H1 (cell line): Measurements from ENCODE around the gene GEMIN7. TPM values are rescaled to one million over a fixed set of nuclear protein-coding genes. Genes with fewer than 3 reads are reported as not detected.

ENCODE experiments used
- CTCF ChIA-PET: fragments of 300-600 bp; sonication (Branson Sonifier 250); formaldehyde crosslinking; loops from one replicate; lab custom pipeline; 2021; ENCODE audit not compliant: partially characterized antibody; lab: Charles Lee
- POLR2A ChIA-PET: fragments of 300-600 bp; sonication (Branson Sonifier 250); formaldehyde crosslinking; loops from one replicate; lab custom pipeline; 2021; ENCODE audit warnings: inconsistent platforms; ENCODE audit not compliant: partially characterized antibody; lab: Charles Lee
- DNase-seq, 2 experiments: peaks; one replicate each; pipeline versions ENCODE4 v3.0.0 to v3.0.0-alpha.2; 2010 to 2022; ENCODE audit warnings: low spot score in 2 of 2, low read depth in 1 of 2, mixed read lengths in 1 of 2
- FAIRE-seq: peaks from 2 replicates; lab custom pipeline; 2011; peaks lifted over from hg19 to GRCh38; lab: Jason Lieb, UNC
- H2AFZ ChIP-seq: 2 replicates; pipeline ENCODE4 v1.8.1; 2012; ENCODE audit warnings: low read length, inconsistent platforms
- H2AK5ac ChIP-seq: 2 replicates; pipeline ENCODE4 v1.6.1; 2013; ENCODE audit warnings: low read depth, low read length
- H2BK120ac ChIP-seq: replicated peaks from 2 replicates; pipeline ENCODE3; 2013; ENCODE audit warnings: low read depth, low read length, inconsistent platforms
- H2BK12ac ChIP-seq: 2 replicates; pipeline ENCODE4 v1.6.1; 2013; ENCODE audit warnings: low read depth, low read length
- H2BK15ac ChIP-seq: 2 replicates; pipeline ENCODE4 v1.6.1; 2013; ENCODE audit warnings: low read length
- H2BK20ac ChIP-seq: 2 replicates; pipeline ENCODE4 v1.6.1; 2013; ENCODE audit warnings: low read length
- H2BK5ac ChIP-seq: 2 replicates; pipeline ENCODE4 v1.6.1; 2013; ENCODE audit warnings: low read depth, low read length
- H3K14ac ChIP-seq: 2 replicates; pipeline ENCODE4 v1.6.1; 2013; ENCODE audit warnings: inconsistent platforms; ENCODE audit not compliant: insufficient read length
- H3K18ac ChIP-seq: 2 replicates; pipeline ENCODE4 v1.6.1; 2013; ENCODE audit warnings: low read length; ENCODE audit errors: extremely low read depth
- H3K23ac ChIP-seq: 2 replicates; pipeline ENCODE4 v1.6.1; 2013; ENCODE audit warnings: inconsistent platforms; ENCODE audit not compliant: insufficient read length
- H3K23me2 ChIP-seq: 2 replicates; pipeline ENCODE4 v1.6.1; 2013; ENCODE audit warnings: low read depth, low read length
- H3K27ac ChIP-seq: 2 replicates; pipeline ENCODE4 v1.6.1; 2011; ENCODE audit warnings: low read depth, low read length, inconsistent platforms
- H3K27me3 ChIP-seq, 4 experiments: replicated peaks in 1 of 4; 1 replicate in 1 of 4; 2 replicates in 3 of 4; pipeline versions ENCODE4 v1.6.1 to v1.8.1; 2011 to 2013; ENCODE audit warnings: low read length in 3 of 4, mild to moderate bottlenecking in 3 of 4, inconsistent platforms in 2 of 4, mixed read lengths in 2 of 4, moderate library complexity in 1 of 4; ENCODE audit not compliant: control insufficient read depth in 3 of 4, insufficient read depth in 3 of 4; ENCODE audit errors: extremely low read depth in 1 of 4
- H3K36me3 ChIP-seq, 4 experiments: 2 replicates each; pipeline versions ENCODE4 v1.6.1 to v1.8.1; 2011 to 2013; ENCODE audit warnings: mild to moderate bottlenecking in 4 of 4, low read length in 3 of 4, moderate library complexity in 2 of 4, control low read depth in 1 of 4, inconsistent platforms in 1 of 4; ENCODE audit not compliant: insufficient read depth in 4 of 4, control insufficient read depth in 2 of 4
- H3K4ac ChIP-seq: replicated peaks from 2 replicates; pipeline ENCODE3; 2013; ENCODE audit warnings: low read length, low read depth, mixed read lengths, inconsistent platforms; ENCODE audit not compliant: insufficient read length
- H3K4me1 ChIP-seq, 4 experiments: replicated peaks in 1 of 4; 1 replicate in 1 of 4; 2 replicates in 3 of 4; pipeline versions ENCODE4 v1.6.1 to v1.8.1; 2011 to 2013; ENCODE audit warnings: low read length in 3 of 4, inconsistent platforms in 2 of 4, mixed read lengths in 1 of 4; ENCODE audit not compliant: insufficient read depth in 4 of 4, control insufficient read depth in 3 of 4
- H3K4me2 ChIP-seq, 2 experiments: 2 replicates each; pipeline versions ENCODE4 v1.6.1 to v1.8.1; 2011 to 2013; ENCODE audit warnings: low read depth in 2 of 2, low read length in 2 of 2, control low read depth in 1 of 2, inconsistent platforms in 1 of 2, mild to moderate bottlenecking in 1 of 2; ENCODE audit not compliant: insufficient read depth in 1 of 2
- H3K4me3 ChIP-seq, 4 experiments: fragments of 200-600, 300-600 bp in 1 of 4; sonication (generic), shearing (Covaris generic), sonication (Bioruptor Twin) in 1 of 4; 2 replicates each; pipeline versions ENCODE4 v1.5.1 to v1.8.1; 2011 to 2016; ENCODE audit warnings: low read length in 4 of 4, low read depth in 3 of 4, control low read depth in 2 of 4, inconsistent platforms in 2 of 4, mild to moderate bottlenecking in 2 of 4, mixed read lengths in 1 of 4, moderate library complexity in 1 of 4; ENCODE audit not compliant: insufficient read depth in 2 of 4; ENCODE audit errors: extremely low read depth in 1 of 4
- H3K56ac ChIP-seq: replicated peaks from 2 replicates; pipeline ENCODE3; 2013; ENCODE audit warnings: low read depth, mild to moderate bottlenecking, mixed read lengths, low read length, inconsistent platforms; ENCODE audit not compliant: insufficient read length
- H3K79me1 ChIP-seq: 2 replicates; pipeline ENCODE4 v1.6.1; 2013; ENCODE audit warnings: low read depth, low read length, control low read depth
- H3K79me2 ChIP-seq, 2 experiments: 2 replicates each; pipeline versions ENCODE4 v1.6.1 to v1.8.1; 2012 to 2013; ENCODE audit warnings: low read length in 2 of 2, mild to moderate bottlenecking in 2 of 2, inconsistent platforms in 1 of 2; ENCODE audit not compliant: insufficient read depth in 2 of 2, control insufficient read depth in 1 of 2
- H3K9ac ChIP-seq, 4 experiments: replicated peaks in 1 of 4; 1 replicate in 1 of 4; 2 replicates in 3 of 4; pipeline versions ENCODE4 v1.6.1 to v1.8.1; 2011 to 2013; ENCODE audit warnings: low read depth in 3 of 4, low read length in 3 of 4, control low read depth in 2 of 4, mild to moderate bottlenecking in 2 of 4, moderate library complexity in 2 of 4, inconsistent platforms in 1 of 4; ENCODE audit errors: extremely low read depth in 1 of 4
- H3K9me3 ChIP-seq, 2 experiments: 2 replicates each; pipeline versions ENCODE4 v1.6.1 to v1.8.1; 2012 to 2013; ENCODE audit warnings: mild to moderate bottlenecking in 2 of 2, moderate library complexity in 2 of 2, control low read depth in 1 of 2, inconsistent platforms in 1 of 2, low read depth in 1 of 2, low read length in 1 of 2, mixed read lengths in 1 of 2; ENCODE audit not compliant: insufficient read depth in 2 of 2
- H4K20me1 ChIP-seq, 2 experiments: replicated peaks in 1 of 2; 2 replicates each; pipeline versions ENCODE3 to v1.8.1; 2011 to 2013; ENCODE audit warnings: inconsistent platforms in 2 of 2, low read length in 2 of 2, mild to moderate bottlenecking in 1 of 2; ENCODE audit not compliant: insufficient read depth in 2 of 2, control insufficient read depth in 1 of 2
- H4K5ac ChIP-seq: 2 replicates; pipeline ENCODE4 v1.6.1; 2013; ENCODE audit warnings: low read length, low read depth, mixed read lengths, inconsistent platforms; ENCODE audit not compliant: insufficient read length
- H4K8ac ChIP-seq: 2 replicates; pipeline ENCODE4 v1.8.0; 2013; ENCODE audit warnings: mild to moderate bottlenecking, moderate library complexity, low read length, inconsistent platforms; ENCODE audit not compliant: insufficient read depth; ENCODE audit errors: extremely low read depth
- H4K91ac ChIP-seq: replicated peaks from 2 replicates; pipeline ENCODE3; 2013; ENCODE audit warnings: low read length, mixed read lengths, inconsistent platforms; ENCODE audit not compliant: insufficient read length
- EZH2 ChIP-seq: fragments of 200-600 bp; sonication (generic); IDR thresholded peaks from 2 replicates; pipeline ENCODE4 v1.7.1; 2012; ENCODE audit warnings: low read depth, mild to moderate bottlenecking, moderate library complexity, low read length, inconsistent platforms; ENCODE audit not compliant: severe bottlenecking
- FOSL1 ChIP-seq: IDR thresholded peaks from 2 replicates; pipeline ENCODE4 v1.6.1; 2011; ENCODE audit warnings: mild to moderate bottlenecking, low read depth, low read length, moderate library complexity; ENCODE audit not compliant: insufficient read depth
- GABPA ChIP-seq: IDR thresholded peaks from 2 replicates; pipeline ENCODE4 v1.6.1; 2011; ENCODE audit warnings: mild to moderate bottlenecking, low read length, moderate library complexity, borderline replicate concordance; ENCODE audit not compliant: insufficient read depth
- HDAC6 ChIP-seq: IDR thresholded peaks from one replicate; pipeline ENCODE4 v1.7.1; 2012; ENCODE audit warnings: low read depth, mild to moderate bottlenecking, inconsistent platforms, low read length, moderate library complexity
- JUN ChIP-seq: IDR thresholded peaks from 2 replicates; pipeline ENCODE4 v1.6.1; 2011; ENCODE audit warnings: low read depth, mild to moderate bottlenecking, improper control_type of control experiment, low read length
- MAFK ChIP-seq: IDR thresholded peaks from 2 replicates; pipeline ENCODE4 v1.6.1; 2012; ENCODE audit warnings: low read depth, mild to moderate bottlenecking, improper control_type of control experiment, low read length
- POLR2A ChIP-seq, 2 experiments: IDR thresholded peaks; 1 replicate in 1 of 2; 2 replicates in 1 of 2; pipeline ENCODE4 v1.6.1; 2011; ENCODE audit warnings: low read depth in 2 of 2, low read length in 2 of 2, mild to moderate bottlenecking in 2 of 2; ENCODE audit errors: control extremely low read depth in 1 of 2
- RAD21 ChIP-seq, 2 experiments: IDR thresholded peaks in 1 of 2; conservative IDR thresholded peaks in 1 of 2; 2 replicates each; pipeline ENCODE4 v1.6.1; 2011; ENCODE audit warnings: low read depth in 2 of 2, low read length in 2 of 2, improper control_type of control experiment in 1 of 2, inconsistent platforms in 1 of 2, mild to moderate bottlenecking in 1 of 2, moderate library complexity in 1 of 2
- RNF2 ChIP-seq: fragments of 200-900, 300-1000 bp; sonication (generic); IDR thresholded peaks from 2 replicates; pipeline ENCODE4 v1.7.1; 2016; ENCODE audit warnings: borderline replicate concordance, low read depth, mild to moderate bottlenecking, antibody characterized with exemption, low read length; ENCODE audit not compliant: poor library complexity, severe bottlenecking; ENCODE audit errors: missing control alignments
- SIN3A ChIP-seq, 2 experiments: IDR thresholded peaks in 1 of 2; conservative IDR thresholded peaks in 1 of 2; 2 replicates each; pipeline ENCODE4 v1.6.1; 2011 to 2012; ENCODE audit warnings: low read length in 2 of 2, improper control_type of control experiment in 1 of 2, low read depth in 1 of 2, mild to moderate bottlenecking in 1 of 2
- SIX5 ChIP-seq: IDR thresholded peaks from 2 replicates; pipeline ENCODE4 v1.6.1; 2011; ENCODE audit warnings: mild to moderate bottlenecking, low read depth, low read length
- SP4 ChIP-seq: IDR thresholded peaks from 2 replicates; pipeline ENCODE4 v1.6.1; 2012; ENCODE audit warnings: low read length, inconsistent platforms
- TCF12 ChIP-seq: IDR thresholded peaks from 2 replicates; pipeline ENCODE4 v1.6.1; 2011; ENCODE audit warnings: low read depth, mild to moderate bottlenecking, low read length
- WGBS, 2 experiments: shearing (Covaris generic) in 1 of 2; methylation state at CpG; one replicate each; pipeline versions ENCODE4 v1.1.6 to v1.1.7; 2013 to 2015; ENCODE audit warnings: low lambda C conversion rate in 2 of 2, mixed read lengths in 2 of 2, inconsistent platforms in 1 of 2, low coverage in 1 of 2, missing lambda C conversion rate in 1 of 2; ENCODE audit not compliant: insufficient replicate concordance in 2 of 2, insufficient coverage in 1 of 2, insufficient read length in 1 of 2; ENCODE audit errors: extremely low coverage in 1 of 2, missing lambda C conversion rate in 1 of 2; 5-methylcytosine and 5-hydroxymethylcytosine counted together
- polyA plus RNA-seq, 7 experiments: library from polyadenylated mRNA; depleted of rRNA in 3 of 7; stranded (reverse) in 5 of 7; unstranded in 2 of 7; fragments of >200 nt in 5 of 7; fragments of 200-250 nt in 2 of 7; gene quantifications; 1 replicate in 5 of 7; 2 replicates in 1 of 7; 4 replicates in 1 of 7; pipeline versions ENCODE4 v1.2.1 to v1.2.3, GENCODE V29; 2011 to 2013; ENCODE audit warnings: missing spikeins in 2 of 7, mixed read lengths in 2 of 7
- total RNA-seq: library from RNA; stranded (reverse); fragmentation: NEBNext Ultra II Directional; extraction: Animal tissue kit (Norgen Biotek cat#: 25700); gene quantifications from 2 replicates; pipeline ENCODE4 v1.2.1, GENCODE V29; 2021

The GEMIN7 gene
- total and polyA plus RNA-seq, 2 of the 8 experiments (the other 6 are each of a cell fraction or from before 2014, with no cell fraction given) = 48.0 to 91.6 TPM

DNA sequence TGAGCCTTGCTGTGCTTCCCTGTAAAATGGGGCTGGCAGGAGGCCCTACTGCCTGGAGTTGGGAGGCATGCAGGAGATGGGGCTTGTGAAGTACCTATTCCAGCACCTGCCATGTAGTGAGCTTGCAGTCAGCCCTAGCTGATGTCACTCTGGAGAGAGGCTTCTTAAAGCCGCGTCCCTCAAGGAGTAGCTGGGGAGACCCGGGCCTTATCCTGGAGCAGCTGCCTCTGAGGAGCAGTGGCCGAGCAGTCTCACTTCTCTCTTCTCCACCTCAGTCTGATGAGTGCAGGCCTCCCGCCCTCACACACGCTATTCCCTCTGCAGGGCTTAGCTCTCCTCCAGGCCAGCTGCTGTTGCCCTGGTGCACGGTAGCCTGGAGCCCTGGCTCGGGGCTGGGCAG is 22.2 kb upstream of the GEMIN7 start:
- no peak overlapping the region for H3K23ac ChIP-seq
- no peak overlapping the region for H3K18ac ChIP-seq
- H3K79me1 ChIP-seq = peaks cover 7% of the 10 kb centered on the region
- peaks cover 0 to 4% (median 1%) of the 10 kb centered on the region in 4 experiments; a peak in 4 of 7 replicates for H3K4me1 ChIP-seq
- no peak overlapping the region for H3K4me2 ChIP-seq
- no peak overlapping the region for H2BK12ac ChIP-seq
- H3K27ac ChIP-seq = no peak overlapping the region
- H3K9ac ChIP-seq = no peak overlapping the region
- H4K5ac ChIP-seq = no peak overlapping the region
- no peak overlapping the region for H2BK120ac ChIP-seq
- peaks cover 2% of the 10 kb centered on the region; the same call in 1 of the 2 replicates for H3K23me2 ChIP-seq
- H3K27me3 ChIP-seq = no peaks in the 10 kb centered on the region
- H3K4ac ChIP-seq = no peak overlapping the region
- H2BK5ac ChIP-seq = no peak overlapping the region
- CTCF ChIA-PET = interaction anchor here (0.7 to 4.3 kb wide), 12 partner anchors 9 to 130 kb away, joined by 3 to 85 read pairs (median 4); partner anchors contain the start of genes CLASRP, PPP1R37 and RELB
- no peak overlapping the region for H2BK20ac ChIP-seq
- FAIRE-seq (no peak), DNase-seq (no peak)
- peaks cover 10 to 19% of the 10 kb centered on the region in 2 experiments for H4K20me1 ChIP-seq
- no peak overlapping the region for H3K56ac ChIP-seq
- no peaks in the 10 kb centered on the region for H3K9me3 ChIP-seq
- POLR2A ChIA-PET = interaction anchor here (1.0 to 1.5 kb wide), 3 partner anchors 9 to 208 kb away, joined by 3 to 6 read pairs (median 4); no protein-coding TSS in a partner anchor
- H3K14ac ChIP-seq = no peak overlapping the region
- H4K8ac ChIP-seq = peak overlapping the region; percentile 39; the same call in 1 of the 2 replicates
- H3K79me2 ChIP-seq = peaks cover 0 to 6% of the 10 kb centered on the region in 2 experiments; a peak in 2 of 4 replicates
- H2AK5ac ChIP-seq = no peak overlapping the region
- peaks cover 12 to 69% (median 45%) of the 10 kb centered on the region in 4 experiments; a peak in 7 of 8 replicates for H3K36me3 ChIP-seq
- H3K4me3 ChIP-seq = no peak overlapping the region
- no peak overlapping the region for H2AFZ ChIP-seq
- no peak overlapping the region for H2BK15ac ChIP-seq
- no peak overlapping the region for H4K91ac ChIP-seq
- WGBS, 2 experiments = 95% methylated on average over 8 of the region's 8 CpGs; no CpG with 5 or more reads in 1 of the 2 experiments
- TF ChIP-seq RAD21 (IDR thresholded peaks at IDR 0.05 in 1 of 2, conservative IDR thresholded peaks at IDR 0.05 in 1 of 2; ENCODE audit: low read depth in 2 of 2, low read length in 2 of 2) = no peak
- no peak for TF ChIP-seq POLR2A (IDR thresholded peaks at IDR 0.05; ENCODE audit: control extremely low read depth in 1 of 2, low read depth in 2 of 2, low read length in 2 of 2)
- TF ChIP-seq JUN = no peak
- no peak for TF ChIP-seq EZH2
- TF ChIP-seq MAFK = no peak
- no peak for TF ChIP-seq SP4
- TF ChIP-seq FOSL1 = no peak
- no peak for TF ChIP-seq SIN3A (conservative IDR thresholded peaks at IDR 0.05 in 1 of 2, IDR thresholded peaks at IDR 0.05 in 1 of 2; ENCODE audit: low read depth in 1 of 2, low read length in 2 of 2)
- TF ChIP-seq RNF2 = no peak
- TF ChIP-seq GABPA = no peak
- TF ChIP-seq TCF12 = no peak
- no peak for TF ChIP-seq HDAC6
- TF ChIP-seq SIX5 = no peak
